DMS 273 (cell line): ENCODE results near the gene KCNC1.
A peak's percentile ranks its signal among the peaks of the same experiment; 100 is the strongest.

ENCODE experiments used
- DNase-seq: peaks from one replicate; lab custom pipeline; 2025; ENCODE audit not compliant: unreplicated experiment; lab: John Stamatoyannopoulos, UW

The KCNC1 gene

GRCh38 chr11:17734418-17734911 is at the start of gene KCNC1:
TSS of gene KCNC1 (plus strand) at chr11:17734781. CDS start at chr11:17736003, 1,222 bp downstream.
- peak; percentile 80 for DNase-seq

DNA sequence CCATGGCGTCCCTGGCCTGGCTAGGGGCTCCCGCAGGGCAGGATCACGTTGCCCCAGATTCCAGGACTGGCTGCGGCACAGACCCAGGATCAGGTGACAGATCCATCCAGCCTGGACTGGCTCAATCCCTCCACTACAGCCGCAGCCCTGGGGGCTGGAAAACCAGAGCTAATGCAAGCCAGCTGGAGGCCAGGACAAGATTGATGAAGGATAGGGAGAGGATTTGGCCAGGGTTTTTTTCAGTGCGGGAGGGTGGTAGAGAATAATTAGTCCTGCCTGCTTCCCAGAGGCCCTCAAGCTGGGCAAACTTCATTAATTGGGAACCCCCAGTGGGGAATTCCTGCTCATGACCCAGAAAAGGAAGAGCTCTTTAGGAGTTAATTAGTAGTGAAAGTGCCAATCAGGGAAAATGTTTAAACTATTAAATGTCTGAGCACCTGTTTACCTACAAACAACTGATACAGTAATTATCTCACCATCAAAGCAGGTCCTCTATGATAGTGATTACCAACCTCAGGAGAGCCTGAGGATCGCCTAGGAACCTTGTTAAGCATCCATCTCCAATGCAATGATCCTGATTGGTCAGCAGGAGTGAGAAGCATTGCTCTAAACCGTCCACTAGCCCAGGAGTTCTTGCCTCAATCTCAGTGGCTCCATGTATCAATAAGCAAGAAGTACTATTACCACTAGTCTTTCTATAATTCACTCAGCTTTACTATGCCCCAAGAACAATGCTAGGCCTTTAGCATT is 48.2 kb upstream of the KCNC1 start:
- DNase-seq = no peak

DNA sequence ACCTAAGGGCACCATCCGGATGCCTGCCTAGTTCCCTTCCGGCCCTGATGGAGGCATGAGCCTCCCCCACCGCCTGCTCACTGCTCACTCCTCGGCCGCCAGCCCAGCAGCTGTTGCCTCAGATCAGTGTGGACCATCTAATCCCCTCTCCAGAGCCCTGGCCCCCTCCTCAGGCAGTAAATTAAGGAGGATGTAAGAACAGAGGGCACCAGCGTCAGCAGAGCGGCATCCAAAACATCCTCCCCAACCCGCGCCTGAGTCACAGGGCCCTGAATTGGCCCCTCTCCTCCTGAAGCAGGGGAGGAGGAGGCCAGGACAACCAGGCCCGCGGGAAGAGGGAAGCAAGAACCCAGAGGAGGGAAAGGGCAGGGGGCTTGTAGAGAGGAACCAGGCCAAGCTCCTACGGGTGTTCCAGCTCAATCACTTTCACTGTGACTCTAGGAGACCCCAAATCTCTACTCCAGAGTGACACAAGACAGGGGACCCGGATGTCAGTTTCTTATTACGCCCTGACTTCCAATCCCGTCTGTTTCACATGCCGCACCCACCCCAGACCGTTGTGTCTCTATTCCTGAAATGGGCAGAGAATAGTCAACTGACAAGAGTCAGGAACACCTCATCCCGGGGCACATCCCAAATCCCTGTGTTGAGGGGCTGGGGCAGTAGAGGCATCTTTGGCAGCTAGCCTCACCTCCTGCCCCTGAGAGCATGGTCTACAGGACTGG is 46.5 kb upstream of the KCNC1 start:
- DNase-seq = no peak

- no peak for DNase-seq
Measured at GRCh38 chr11:17691550-17691949, 43.0 kb upstream of the KCNC1 start.

DNA sequence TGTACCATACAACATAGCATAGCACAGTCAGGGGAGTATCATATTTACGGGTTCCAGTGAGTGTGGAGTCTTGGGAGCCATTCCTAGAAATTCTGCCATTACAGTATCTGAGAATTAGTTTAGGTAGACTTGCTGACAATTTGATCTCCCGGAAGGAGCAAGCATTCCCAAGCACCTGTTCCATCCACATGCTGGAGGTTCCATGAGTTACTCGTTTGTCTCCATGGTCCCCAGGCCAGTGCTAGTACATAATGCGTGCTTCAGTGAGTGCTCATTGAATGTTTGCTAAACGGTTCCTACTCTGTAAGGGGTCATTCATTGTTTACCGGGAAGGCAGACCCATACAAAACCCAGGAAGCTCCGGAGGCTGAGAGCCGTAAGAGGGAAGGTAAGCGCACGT is 42.6 kb upstream of the KCNC1 start:
- DNase-seq = no peak

GRCh38 chr11:17692931-17693330 is 41.6 kb upstream of the KCNC1 start:
- DNase-seq = no peak

GRCh38 chr11:17693531-17693930 is 41.0 kb upstream of the KCNC1 start:
- DNase-seq = no peak

- DNase-seq = no peak
Measured at GRCh38 chr11:17694494-17695110, 40.0 kb upstream of the KCNC1 start.

GRCh38 chr11:17695454-17696441 is 38.8 kb upstream of the KCNC1 start:
- DNase-seq = no peak

GRCh38 chr11:17696741-17697140 is 37.8 kb upstream of the KCNC1 start:
- no peak for DNase-seq

GRCh38 chr11:17697175-17697949 is 37.2 kb upstream of the KCNC1 start:
- no peak for DNase-seq

- peak; percentile 63 for DNase-seq
Measured at GRCh38 chr11:17699147-17700114, 35.1 kb upstream of the KCNC1 start.

GRCh38 chr11:17700991-17701390 is 33.6 kb upstream of the KCNC1 start:
- DNase-seq = no peak

DNA sequence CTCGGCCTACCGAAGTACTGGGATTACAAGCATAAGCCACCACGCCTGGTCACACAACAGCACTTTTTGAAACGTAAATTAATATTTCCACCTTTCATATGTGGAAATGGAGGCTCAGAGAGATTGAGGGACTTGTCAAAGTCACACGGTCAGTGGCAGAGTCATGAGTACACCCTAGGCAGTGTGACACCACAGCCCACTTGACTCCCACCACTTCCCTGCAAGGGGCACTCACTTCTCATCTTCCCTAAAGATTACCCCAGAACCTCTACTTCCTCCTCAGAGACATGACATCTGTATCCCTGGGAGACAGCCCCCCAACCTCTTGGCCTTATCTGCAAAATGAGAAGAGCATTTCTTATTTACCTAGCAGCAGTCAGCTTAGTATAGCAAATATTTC is 31.7 kb upstream of the KCNC1 start:
- DNase-seq = no peak

DNA sequence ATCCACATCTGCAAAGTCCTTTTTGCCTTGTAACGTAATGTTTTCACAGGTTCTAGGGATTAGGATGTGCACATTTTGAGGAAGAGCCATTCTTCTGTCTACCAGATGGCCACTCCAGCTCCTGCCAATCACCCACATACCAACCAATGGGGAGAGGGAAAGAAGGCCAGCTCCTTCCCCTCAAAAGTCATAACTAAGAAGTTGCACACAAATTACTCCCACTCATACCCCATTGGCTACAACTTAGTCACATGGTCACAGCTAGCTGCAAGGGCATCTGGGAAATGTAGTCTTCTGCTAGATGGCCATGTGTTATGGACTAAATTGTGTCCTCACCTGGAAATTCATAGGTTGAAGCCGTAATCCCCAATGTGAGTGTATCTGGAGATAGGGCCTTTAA is 30.6 kb upstream of the KCNC1 start:
- peak; percentile 38 for DNase-seq

- no peak for DNase-seq
Measured at GRCh38 chr11:17707830-17708229, 26.8 kb upstream of the KCNC1 start.

GRCh38 chr11:17711836-17712235 is 22.7 kb upstream of the KCNC1 start:
- DNase-seq = no peak

GRCh38 chr11:17713851-17714250 is 20.7 kb upstream of the KCNC1 start:
- no peak for DNase-seq

DNA sequence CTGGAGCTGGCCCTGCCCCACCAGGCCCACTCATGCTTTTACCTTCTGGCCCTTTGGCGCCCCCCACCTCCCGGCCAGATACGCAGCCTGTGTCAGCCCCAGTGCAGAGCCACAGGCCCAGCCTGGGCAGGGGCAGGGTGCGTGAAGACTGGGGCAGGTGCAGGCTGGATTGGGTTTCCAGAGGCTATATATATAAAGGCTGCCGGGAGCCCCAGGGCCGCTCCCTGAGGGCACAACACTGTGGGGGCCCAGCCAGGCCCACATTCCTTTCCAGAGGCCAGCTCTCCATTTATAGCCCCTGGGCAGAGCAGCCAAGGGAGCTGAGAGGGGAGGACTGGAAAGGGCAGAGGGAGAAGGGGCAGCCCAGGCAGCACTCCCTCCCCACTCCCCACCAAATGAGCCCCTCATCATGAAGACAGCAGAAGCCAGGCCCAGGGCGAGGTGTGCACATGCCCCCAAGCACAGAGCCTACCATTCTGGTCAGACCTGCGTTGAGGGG is 20.2 kb upstream of the KCNC1 start:
- DNase-seq = no peak
